HepG2 (cell line): ENCODE results near the gene APOA1. TPM values are rescaled to one million over a fixed set of nuclear protein-coding genes. Genes with fewer than 3 reads are reported as not detected.

Experiments
- ARID2 ChIP-seq: sonication (generic); formaldehyde crosslinking; IDR thresholded peaks from 2 replicates; pipeline ENCODE4 v1.8.1; 2022; ENCODE audit warnings: mild to moderate bottlenecking, missing genetic modification reagents, borderline replicate concordance
- FOXK1 ChIP-seq: sonication (generic); formaldehyde crosslinking; IDR thresholded peaks from 2 replicates; pipeline ENCODE4 v1.4.0; 2020; ENCODE audit warnings: low read depth, missing genetic modification reagents, borderline replicate concordance
- HNRNPUL1 ChIP-seq: fragments of 200-400 bp; formaldehyde crosslinking; IDR thresholded peaks from 2 replicates; pipeline ENCODE4 v1.6.1; 2017; ENCODE audit warnings: low read depth, mild to moderate bottlenecking, low read length, moderate library complexity
- MED8 ChIP-seq: sonication (generic); formaldehyde crosslinking; IDR thresholded peaks from 2 replicates; pipeline ENCODE4 v1.8.1; 2023; ENCODE audit warnings: mild to moderate bottlenecking, missing genetic modification reagents; ENCODE audit not compliant: insufficient replicate concordance
- RXRA ChIP-seq: sonication (generic); formaldehyde crosslinking; IDR thresholded peaks from 2 replicates; pipeline ENCODE4 v1.5.1; 2020; ENCODE audit warnings: missing genetic modification reagents
- YEATS4 ChIP-seq: sonication (generic); formaldehyde crosslinking; IDR thresholded peaks from 2 replicates; pipeline ENCODE4 v1.4.0; 2020; ENCODE audit warnings: missing genetic modification reagents, borderline replicate concordance
- ZNF232 ChIP-seq: sonication (generic); formaldehyde crosslinking; IDR thresholded peaks from 2 replicates; pipeline ENCODE4 v1.4.0; 2020; ENCODE audit warnings: missing genetic modification reagents, borderline replicate concordance
- ZNF644 ChIP-seq: IDR thresholded peaks from 2 replicates; pipeline ENCODE4 v1.6.1; 2016; ENCODE audit warnings: low read depth
- ZNF747 ChIP-seq: sonication (generic); formaldehyde crosslinking; IDR thresholded peaks from 2 replicates; pipeline ENCODE4 v1.8.1; 2023; ENCODE audit warnings: missing genetic modification reagents, mild to moderate bottlenecking, borderline replicate concordance
- ZNF878 ChIP-seq: sonication (generic); formaldehyde crosslinking; IDR thresholded peaks from 2 replicates; pipeline ENCODE4 v1.8.1; 2023; ENCODE audit warnings: mild to moderate bottlenecking, missing genetic modification reagents, moderate library complexity
- ZNF883 ChIP-seq: sonication (generic); formaldehyde crosslinking; IDR thresholded peaks from 2 replicates; pipeline ENCODE4 v1.5.1; 2020; ENCODE audit warnings: mild to moderate bottlenecking, missing genetic modification reagents; ENCODE audit errors: not compliant biosample characterization
- polyA plus RNA-seq, 8 experiments: library from polyadenylated mRNA; depleted of rRNA in 3 of 8; stranded (reverse) in 7 of 8; unstranded in 1 of 8; fragments of >200 nt; fragmentation: Illumina TruSeq in 4 of 8; extraction: Trizol in 4 of 8; gene quantifications; 2 replicates each; pipeline versions ENCODE4 v1.2.1 to v1.2.3, GENCODE V29; 2011 to 2016; ENCODE audit warnings: low read depth in 4 of 8, missing spikeins in 1 of 8, mixed read lengths in 1 of 8; ENCODE audit not compliant: insufficient read depth in 1 of 8
- total RNA-seq, 5 experiments: library from RNA; depleted of rRNA; stranded (reverse); fragments of >200 nt; fragmentation: Illumina TruSeq; extraction: Trizol; gene quantifications; 2 replicates each; pipeline ENCODE4 v1.2.3, GENCODE V29; 2016; ENCODE audit warnings: low read depth in 1 of 5
- TF ChIP-seq, protein P1 (sequence below): sonication (generic); formaldehyde crosslinking; IDR thresholded peaks from 2 replicates; pipeline ENCODE4 v1.4.0; 2020; ENCODE audit warnings: mild to moderate bottlenecking, missing genetic modification reagents
- TF ChIP-seq, protein P2 (sequence below): sonication (generic); formaldehyde crosslinking; IDR thresholded peaks from 2 replicates; pipeline ENCODE4 v1.4.0; 2020; ENCODE audit warnings: missing genetic modification reagents; ENCODE audit errors: not compliant biosample characterization
- TF ChIP-seq, protein P3 (sequence below): sonication (generic); IDR thresholded peaks from 2 replicates; pipeline ENCODE4 v1.6.1; 2016; ENCODE audit warnings: low read depth, borderline replicate concordance
- TF ChIP-seq, protein P4 (sequence below): sonication (generic); formaldehyde crosslinking; IDR thresholded peaks from 2 replicates; pipeline ENCODE4 v1.4.0; 2020; ENCODE audit warnings: missing genetic modification reagents
- TF ChIP-seq, protein P5 (sequence below): sonication (generic); formaldehyde crosslinking; IDR thresholded peaks from 2 replicates; pipeline ENCODE4 v1.4.0; 2020; ENCODE audit warnings: missing genetic modification reagents

Gene APOA1
- total and polyA plus RNA-seq, 2 of the 13 experiments (the other 11 are each of a cell fraction or from before 2014, with no cell fraction given): 1,973 to 5,485 TPM

DNA sequence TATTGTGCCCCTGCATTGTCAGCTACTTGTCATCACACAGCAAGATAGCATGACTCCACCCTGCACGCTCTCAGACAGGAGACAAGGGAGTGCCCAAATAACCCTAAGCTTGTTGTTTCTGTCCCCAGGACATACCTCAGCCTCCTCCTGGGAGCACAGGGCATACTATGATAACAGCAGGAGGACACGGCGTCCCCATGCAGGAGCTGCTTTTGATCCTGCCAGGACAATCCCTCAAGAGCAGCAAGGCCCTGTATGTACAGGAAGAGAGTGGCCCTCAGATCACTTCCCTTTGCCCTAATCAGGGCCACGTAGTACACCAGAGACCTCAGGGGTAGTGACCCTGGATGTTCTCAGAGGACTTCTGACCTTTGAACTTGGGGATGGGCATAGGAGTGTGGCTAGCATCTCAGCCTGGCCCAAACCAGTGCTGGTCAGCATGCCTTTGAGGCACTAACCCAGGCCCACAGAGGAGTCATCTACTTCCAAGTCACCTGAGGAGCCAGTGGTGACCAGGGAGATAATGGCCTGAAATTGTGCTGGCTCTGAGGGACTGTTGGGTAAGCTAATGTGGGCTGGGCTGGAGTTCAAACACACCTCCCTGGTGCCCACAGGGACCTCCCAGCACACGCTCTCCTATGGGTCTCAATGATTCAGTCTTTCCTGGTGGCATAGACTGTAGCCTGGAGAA, 23.5 kb downstream of the APOA1 start (continued):
- TF ChIP-seq, protein P1, sequence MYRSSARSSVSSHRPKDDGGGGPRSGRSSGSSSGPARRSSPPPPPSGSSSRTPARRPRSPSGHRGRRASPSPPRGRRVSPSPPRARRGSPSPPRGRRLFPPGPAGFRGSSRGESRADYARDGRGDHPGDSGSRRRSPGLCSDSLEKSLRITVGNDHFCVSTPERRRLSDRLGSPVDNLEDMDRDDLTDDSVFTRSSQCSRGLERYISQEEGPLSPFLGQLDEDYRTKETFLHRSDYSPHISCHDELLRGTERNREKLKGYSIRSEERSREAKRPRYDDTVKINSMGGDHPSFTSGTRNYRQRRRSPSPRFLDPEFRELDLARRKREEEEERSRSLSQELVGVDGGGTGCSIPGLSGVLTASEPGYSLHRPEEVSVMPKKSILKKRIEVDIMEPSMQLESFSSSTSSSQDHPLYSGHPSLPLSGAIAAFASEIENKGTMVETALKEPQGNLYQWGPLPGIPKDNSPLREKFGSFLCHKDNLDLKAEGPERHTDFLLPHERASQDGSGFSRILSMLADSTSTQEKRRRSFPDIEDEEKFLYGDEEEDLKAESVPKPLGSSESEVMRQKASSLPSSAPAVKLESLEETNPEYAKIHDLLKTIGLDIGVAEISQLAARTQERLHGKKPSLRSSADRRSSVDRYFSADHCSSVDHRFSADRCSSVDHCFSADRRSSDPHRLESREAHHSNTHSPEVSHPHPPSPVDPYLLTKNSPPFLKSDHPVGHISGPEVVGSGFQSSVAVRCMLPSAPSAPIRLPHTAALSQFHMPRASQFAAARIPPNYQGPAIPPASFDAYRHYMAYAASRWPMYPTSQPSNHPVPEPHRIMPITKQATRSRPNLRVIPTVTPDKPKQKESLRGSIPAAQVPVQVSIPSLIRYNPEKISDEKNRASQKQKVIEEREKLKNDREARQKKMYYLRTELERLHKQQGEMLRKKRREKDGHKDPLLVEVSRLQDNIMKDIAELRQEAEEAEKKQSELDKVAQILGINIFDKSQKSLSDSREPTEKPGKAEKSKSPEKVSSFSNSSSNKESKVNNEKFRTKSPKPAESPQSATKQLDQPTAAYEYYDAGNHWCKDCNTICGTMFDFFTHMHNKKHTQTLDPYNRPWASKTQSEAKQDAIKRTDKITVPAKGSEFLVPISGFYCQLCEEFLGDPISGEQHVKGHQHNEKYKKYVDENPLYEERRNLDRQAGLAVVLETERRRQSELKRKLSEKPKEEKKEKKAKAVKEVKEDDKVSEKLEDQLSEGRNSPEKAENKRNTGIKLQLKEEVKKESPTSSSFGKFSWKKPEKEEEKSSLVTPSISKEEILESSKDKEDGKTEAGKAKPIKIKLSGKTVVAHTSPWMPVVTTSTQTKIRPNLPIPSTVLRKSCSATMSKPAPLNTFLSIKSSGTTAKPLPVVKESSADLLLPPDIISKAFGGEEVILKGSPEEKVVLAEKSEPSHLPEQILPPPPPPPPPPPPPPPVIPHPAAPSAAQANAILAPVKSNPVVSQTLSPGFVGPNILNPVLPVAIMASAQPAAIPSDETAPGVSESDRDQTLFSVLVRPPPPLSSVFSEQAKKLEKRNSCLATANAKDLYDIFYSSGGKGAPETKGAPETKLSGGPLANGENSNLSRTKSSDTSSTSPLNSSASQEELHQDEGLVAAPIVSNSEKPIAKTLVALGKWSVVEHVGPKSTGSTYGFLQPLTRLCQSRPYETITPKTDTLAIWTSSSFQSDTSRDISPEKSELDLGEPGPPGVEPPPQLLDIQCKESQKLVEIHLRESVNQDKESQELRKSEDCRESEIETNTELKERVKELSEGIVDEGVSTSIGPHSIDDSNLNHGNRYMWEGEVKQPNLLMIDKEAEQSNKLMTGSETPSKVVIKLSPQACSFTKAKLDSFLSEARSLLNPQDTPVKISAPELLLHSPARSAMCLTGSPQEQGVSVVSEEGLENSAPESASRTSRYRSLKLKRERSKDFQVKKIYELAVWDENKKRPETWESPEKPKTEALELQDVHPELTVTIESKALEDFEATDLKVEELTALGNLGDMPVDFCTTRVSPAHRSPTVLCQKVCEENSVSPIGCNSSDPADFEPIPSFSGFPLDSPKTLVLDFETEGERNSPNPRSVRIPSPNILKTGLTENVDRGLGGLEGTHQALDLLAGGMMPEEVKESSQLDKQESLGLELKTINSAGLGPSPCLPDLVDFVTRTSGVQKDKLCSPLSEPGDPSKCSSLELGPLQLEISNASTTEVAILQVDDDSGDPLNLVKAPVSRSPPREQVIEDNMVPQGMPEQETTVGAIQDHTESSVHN (CRISPR knock-in tag): no peak
- TF ChIP-seq, protein P2, sequence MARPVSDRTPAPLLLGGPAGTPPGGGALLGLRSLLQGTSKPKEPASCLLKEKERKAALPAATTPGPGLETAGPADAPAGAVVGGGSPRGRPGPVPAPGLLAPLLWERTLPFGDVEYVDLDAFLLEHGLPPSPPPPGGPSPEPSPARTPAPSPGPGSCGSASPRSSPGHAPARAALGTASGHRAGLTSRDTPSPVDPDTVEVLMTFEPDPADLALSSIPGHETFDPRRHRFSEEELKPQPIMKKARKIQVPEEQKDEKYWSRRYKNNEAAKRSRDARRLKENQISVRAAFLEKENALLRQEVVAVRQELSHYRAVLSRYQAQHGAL (CRISPR knock-in tag): no peak
- TF ChIP-seq, protein P3, sequence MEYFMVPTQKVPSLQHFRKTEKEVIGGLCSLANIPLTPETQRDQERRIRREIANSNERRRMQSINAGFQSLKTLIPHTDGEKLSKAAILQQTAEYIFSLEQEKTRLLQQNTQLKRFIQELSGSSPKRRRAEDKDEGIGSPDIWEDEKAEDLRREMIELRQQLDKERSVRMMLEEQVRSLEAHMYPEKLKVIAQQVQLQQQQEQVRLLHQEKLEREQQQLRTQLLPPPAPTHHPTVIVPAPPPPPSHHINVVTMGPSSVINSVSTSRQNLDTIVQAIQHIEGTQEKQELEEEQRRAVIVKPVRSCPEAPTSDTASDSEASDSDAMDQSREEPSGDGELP: no peak
- TF ChIP-seq ZNF878 (CRISPR knock-in tag) (0 out of 2 replicates have a peak, but pooled peaks have one; percentile 12), MED8 (CRISPR knock-in tag) (no peak), ZNF883 (CRISPR knock-in tag) (no peak), FOXK1 (CRISPR knock-in tag) (no peak), ARID2 (CRISPR knock-in tag) (no peak), RXRA (CRISPR knock-in tag) (peak; percentile 81), ZNF644 (CRISPR knock-in tag) (no peak), YEATS4 (CRISPR knock-in tag) (no peak), ZNF232 (no peak), ZNF747 (no peak), HNRNPUL1 (no peak)
- TF ChIP-seq, protein P4, sequence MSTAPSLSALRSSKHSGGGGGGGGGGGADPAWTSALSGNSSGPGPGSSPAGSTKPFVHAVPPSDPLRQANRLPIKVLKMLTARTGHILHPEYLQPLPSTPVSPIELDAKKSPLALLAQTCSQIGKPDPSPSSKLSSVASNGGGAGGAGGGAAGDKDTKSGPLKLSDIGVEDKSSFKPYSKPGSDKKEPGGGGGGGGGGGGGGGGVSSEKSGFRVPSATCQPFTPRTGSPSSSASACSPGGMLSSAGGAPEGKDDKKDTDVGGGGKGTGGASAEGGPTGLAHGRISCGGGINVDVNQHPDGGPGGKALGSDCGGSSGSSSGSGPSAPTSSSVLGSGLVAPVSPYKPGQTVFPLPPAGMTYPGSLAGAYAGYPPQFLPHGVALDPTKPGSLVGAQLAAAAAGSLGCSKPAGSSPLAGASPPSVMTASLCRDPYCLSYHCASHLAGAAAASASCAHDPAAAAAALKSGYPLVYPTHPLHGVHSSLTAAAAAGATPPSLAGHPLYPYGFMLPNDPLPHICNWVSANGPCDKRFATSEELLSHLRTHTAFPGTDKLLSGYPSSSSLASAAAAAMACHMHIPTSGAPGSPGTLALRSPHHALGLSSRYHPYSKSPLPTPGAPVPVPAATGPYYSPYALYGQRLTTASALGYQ (CRISPR knock-in tag): no peak
- TF ChIP-seq, protein P5, sequence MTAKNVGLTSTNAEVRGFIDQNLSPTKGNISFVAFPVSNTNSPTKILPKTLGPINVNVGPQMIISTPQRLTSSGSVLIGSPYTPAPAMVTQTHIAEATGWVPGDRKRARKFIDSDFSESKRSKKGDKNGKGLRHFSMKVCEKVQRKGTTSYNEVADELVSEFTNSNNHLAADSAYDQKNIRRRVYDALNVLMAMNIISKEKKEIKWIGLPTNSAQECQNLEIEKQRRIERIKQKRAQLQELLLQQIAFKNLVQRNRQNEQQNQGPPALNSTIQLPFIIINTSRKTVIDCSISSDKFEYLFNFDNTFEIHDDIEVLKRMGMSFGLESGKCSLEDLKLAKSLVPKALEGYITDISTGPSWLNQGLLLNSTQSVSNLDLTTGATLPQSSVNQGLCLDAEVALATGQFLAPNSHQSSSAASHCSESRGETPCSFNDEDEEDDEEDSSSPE (CRISPR knock-in tag): no peak
